Left lung (tissue), 10 donors: ENCODE data around the gene OLFML3. TPM values are rescaled to one million over a fixed set of nuclear protein-coding genes. Genes with fewer than 3 reads are reported as not detected.
"Not testable (repeated sequence)": the region's sequence is repeated elsewhere in the genome, so short reads cannot be mapped to it uniquely, and the experiment has no call there.

ENCODE experiments used
- ATAC-seq: fragments of 200-7000 bp; cut with Tn5 transposase; one replicate; pipeline ENCODE4 v1.9.1; 2020; ENCODE audit warnings: moderate library complexity
- DNase-seq, 4 donors: peaks; one replicate each; pipeline ENCODE4 v3.0.0-alpha.2; 2013 to 2020
- H3K27ac ChIP-seq, 2 donors: fragments of 200-600 bp; sonication (generic) in 1 of 2; one replicate each; pipeline versions ENCODE4 v1.5.0 to v1.8.0; 2020 to 2021
- H3K27me3 ChIP-seq, 2 donors: fragments of 200-600 bp; sonication (generic) in 1 of 2; one replicate each; pipeline versions ENCODE4 v1.5.0 to v1.8.0; 2020 to 2021
- H3K36me3 ChIP-seq, 2 donors: fragments of 200-600 bp; sonication (generic) in 1 of 2; one replicate each; pipeline versions ENCODE4 v1.5.0 to v1.8.0; 2020 to 2021
- H3K4me1 ChIP-seq, 2 donors: fragments of 200-600 bp; one replicate each; pipeline ENCODE4 v1.8.0; 2021
- H3K4me3 ChIP-seq, 2 donors: fragments of 200-600 bp; sonication (generic) in 1 of 2; one replicate each; pipeline versions ENCODE4 v1.5.0 to v1.8.0; 2020 to 2021; ENCODE audit warnings: mild to moderate bottlenecking in 1 of 2
- H3K9me3 ChIP-seq, 2 donors: fragments of 200-600 bp; sonication (generic) in 1 of 2; one replicate each; pipeline versions ENCODE4 v1.5.0 to v1.8.0; 2020 to 2021
- intact Hi-C, 2 donors: fragments of 100-400 bp; cut with DNase I; formaldehyde crosslinking; loops; one replicate each; pipeline versions ENCODE4 v1.11.2 to v1.14.2; 2022
- polyA plus RNA-seq, 6 donors: library from polyadenylated mRNA; unstranded; fragments of 120-200 nt; gene quantifications; one replicate each; pipeline ENCODE4 v1.2.1, GENCODE V29; 2013; ENCODE audit not compliant: insufficient read length in 6 of 6
- total RNA-seq, 2 donors: library from RNA; stranded (reverse); fragmentation: NEBNext Ultra II Directional; extraction: Animal tissue kit (Norgen Biotek cat#: 25700); gene quantifications; one replicate each; pipeline ENCODE4 v1.2.1, GENCODE V29; 2021
- TF ChIP-seq, protein P1 (sequence below), 2 donors: fragments of 200-600 bp; sonication (generic) in 1 of 2; IDR thresholded peaks; one replicate each; pipeline versions ENCODE4 v1.5.0 to v1.8.0; 2021; ENCODE audit warnings: antibody characterized with exemption in 2 of 2
- donor health status: DM: no; HTN: yes; CAD: no.
- donor health status: DM: no; HTN: no; CAD: no.

OLFML3 gene
- total and polyA plus RNA-seq, 8 donors, result 53.8 to 291 (median 259) TPM

DNA sequence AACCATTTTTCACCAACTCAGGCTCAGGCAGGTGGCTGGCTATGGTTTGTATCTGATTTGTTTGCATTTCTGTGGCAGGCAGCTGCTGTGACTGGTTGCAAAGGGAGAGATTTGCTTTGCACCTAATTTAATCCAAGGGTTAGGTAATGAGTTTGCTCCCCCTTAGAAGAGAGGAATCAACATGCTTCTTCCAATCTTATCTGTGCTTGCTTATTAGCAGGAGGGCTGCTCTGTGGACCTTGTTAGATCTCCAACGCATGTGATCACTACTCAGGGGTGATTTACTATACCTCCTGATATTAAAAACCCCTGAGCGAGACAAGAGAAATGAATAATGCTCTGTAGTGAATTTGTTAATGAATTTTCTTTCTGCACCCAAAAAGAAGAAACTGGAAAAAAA is 20.5 kb downstream of the OLFML3 start:
- no peak overlapping the region for H3K27ac ChIP-seq
- ATAC-seq, result no peak
- no peaks in the 10 kb centered on the region for H3K4me1 ChIP-seq
- intact Hi-C loops, result no loop called here
- H3K9me3 ChIP-seq, result peaks cover 6 to 16% of the 10 kb centered on the region in 2 donors
- no peak for DNase-seq
- H3K27me3 ChIP-seq, result no peaks in the 10 kb centered on the region
- TF ChIP-seq, protein P1, sequence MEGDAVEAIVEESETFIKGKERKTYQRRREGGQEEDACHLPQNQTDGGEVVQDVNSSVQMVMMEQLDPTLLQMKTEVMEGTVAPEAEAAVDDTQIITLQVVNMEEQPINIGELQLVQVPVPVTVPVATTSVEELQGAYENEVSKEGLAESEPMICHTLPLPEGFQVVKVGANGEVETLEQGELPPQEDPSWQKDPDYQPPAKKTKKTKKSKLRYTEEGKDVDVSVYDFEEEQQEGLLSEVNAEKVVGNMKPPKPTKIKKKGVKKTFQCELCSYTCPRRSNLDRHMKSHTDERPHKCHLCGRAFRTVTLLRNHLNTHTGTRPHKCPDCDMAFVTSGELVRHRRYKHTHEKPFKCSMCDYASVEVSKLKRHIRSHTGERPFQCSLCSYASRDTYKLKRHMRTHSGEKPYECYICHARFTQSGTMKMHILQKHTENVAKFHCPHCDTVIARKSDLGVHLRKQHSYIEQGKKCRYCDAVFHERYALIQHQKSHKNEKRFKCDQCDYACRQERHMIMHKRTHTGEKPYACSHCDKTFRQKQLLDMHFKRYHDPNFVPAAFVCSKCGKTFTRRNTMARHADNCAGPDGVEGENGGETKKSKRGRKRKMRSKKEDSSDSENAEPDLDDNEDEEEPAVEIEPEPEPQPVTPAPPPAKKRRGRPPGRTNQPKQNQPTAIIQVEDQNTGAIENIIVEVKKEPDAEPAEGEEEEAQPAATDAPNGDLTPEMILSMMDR (IDR thresholded peaks at IDR 0.05), result no peak
- no peaks in the 10 kb centered on the region for H3K36me3 ChIP-seq
- no peak overlapping the region for H3K4me3 ChIP-seq

DNA sequence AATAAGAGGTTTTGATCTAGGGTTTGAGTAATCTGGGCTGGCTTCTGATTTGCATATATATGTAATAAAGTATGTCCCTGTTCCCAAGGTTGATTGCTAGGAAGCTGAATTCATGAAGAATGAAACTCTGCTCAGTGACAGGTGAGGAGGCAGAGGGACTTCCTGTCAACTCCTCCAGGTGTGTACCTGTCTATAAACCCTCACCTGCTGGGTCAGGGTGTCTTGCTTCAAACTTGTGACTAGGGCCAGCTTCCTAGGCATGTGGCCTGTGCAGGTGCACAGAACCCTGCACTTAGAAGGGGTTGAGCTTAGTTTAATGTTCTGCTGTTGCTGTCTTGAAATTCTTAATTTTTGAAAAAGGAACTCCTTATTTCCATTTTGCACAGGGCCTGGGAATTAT is 21.1 kb downstream of the OLFML3 start:
- H3K27ac ChIP-seq, result no peak overlapping the region
- DNase-seq (no peak), ATAC-seq (no peak)
- intact Hi-C loops, result no loop called here
- H3K27me3 ChIP-seq, result no peaks in the 10 kb centered on the region
- peaks cover 0 to 9% of the 10 kb centered on the region in 2 donors for H3K9me3 ChIP-seq
- no peaks in the 10 kb centered on the region for H3K36me3 ChIP-seq
- no peak overlapping the region for H3K4me3 ChIP-seq
- TF ChIP-seq, protein P1 (IDR thresholded peaks at IDR 0.05), result no peak
- no peaks in the 10 kb centered on the region for H3K4me1 ChIP-seq

DNA sequence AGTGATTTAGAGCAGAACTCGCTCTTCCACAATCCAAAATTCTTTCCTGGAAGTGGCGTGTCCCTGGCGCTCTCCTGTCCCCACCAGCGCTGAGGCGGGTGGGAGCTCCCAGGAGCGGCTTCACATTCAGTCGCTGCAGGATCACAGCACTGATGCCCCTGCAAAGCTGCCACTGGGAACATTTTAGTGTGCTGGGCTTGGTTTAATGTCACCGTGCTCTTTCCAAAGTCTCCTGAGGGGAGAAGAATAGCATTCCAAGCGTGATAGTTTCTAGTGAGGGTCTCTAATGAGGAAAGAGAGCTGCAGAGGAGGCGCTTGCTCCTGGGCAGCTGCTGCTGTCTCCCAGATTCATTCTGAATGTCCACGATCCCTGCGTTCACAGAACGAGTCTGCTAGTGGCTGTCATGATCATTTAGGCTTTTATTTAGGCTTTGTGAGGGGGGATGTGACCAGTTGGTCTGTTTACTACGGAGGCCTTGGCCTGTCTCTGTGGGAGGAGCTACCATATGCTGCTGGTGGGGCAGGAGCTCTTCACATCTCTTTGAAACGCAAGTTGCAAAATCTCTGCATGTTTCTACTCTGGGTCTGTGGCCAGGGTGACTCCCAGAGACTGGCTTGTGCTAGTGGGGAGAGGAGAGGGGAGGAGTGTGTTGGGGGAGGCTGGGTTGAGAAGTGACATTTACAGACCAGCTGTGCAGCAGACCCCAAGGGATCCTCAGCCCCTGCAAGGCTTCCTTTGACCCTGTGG is 23.4 kb downstream of the OLFML3 start:
- Histone ChIP-seq H3K36me3 (no peaks in the 10 kb centered on the region), H3K9me3 (peaks cover 0 to 2% of the 10 kb centered on the region in 2 donors), H3K4me3 (no peak overlapping the region), H3K27ac (no peak overlapping the region), H3K4me1 (no peaks in the 10 kb centered on the region), H3K27me3 (no peaks in the 10 kb centered on the region)
- TF ChIP-seq, protein P1 (IDR thresholded peaks at IDR 0.05), result no peak
- intact Hi-C loops, result no loop called here
- DNase-seq (peak in 1 of 4 donors; percentile 80), ATAC-seq (peak; percentile 53)

DNA sequence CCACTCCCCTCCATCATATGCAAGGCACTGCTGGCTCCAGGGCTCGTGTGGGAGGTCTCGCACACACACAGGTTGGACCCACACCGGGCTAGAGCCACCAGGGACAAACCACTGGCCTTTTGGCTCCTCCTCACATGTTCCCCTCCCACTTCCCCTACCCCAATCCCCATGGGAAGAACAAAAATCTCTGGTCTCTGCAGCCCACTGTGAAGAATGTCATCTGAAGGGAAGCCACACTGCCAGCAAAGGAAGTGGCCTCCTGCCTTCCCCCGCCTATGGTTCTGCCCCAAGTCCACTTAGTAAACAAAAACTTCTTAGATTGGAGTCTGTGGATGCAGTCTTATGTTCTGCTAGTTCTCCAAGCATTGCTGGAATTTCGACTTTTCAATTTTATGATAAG is 24.2 kb downstream of the OLFML3 start:
- ATAC-seq, result no peak
- no peak for DNase-seq
- TF ChIP-seq, protein P1 (IDR thresholded peaks at IDR 0.05), result no peak
- H3K4me1 ChIP-seq, result no peaks in the 10 kb centered on the region
- no peak overlapping the region for H3K4me3 ChIP-seq
- H3K27me3 ChIP-seq, result no peaks in the 10 kb centered on the region
- intact Hi-C loops, result no loop called here
- no peaks in the 10 kb centered on the region for H3K36me3 ChIP-seq
- peaks cover 0 to 2% of the 10 kb centered on the region in 2 donors for H3K9me3 ChIP-seq
- H3K27ac ChIP-seq, result no peak overlapping the region

DNA sequence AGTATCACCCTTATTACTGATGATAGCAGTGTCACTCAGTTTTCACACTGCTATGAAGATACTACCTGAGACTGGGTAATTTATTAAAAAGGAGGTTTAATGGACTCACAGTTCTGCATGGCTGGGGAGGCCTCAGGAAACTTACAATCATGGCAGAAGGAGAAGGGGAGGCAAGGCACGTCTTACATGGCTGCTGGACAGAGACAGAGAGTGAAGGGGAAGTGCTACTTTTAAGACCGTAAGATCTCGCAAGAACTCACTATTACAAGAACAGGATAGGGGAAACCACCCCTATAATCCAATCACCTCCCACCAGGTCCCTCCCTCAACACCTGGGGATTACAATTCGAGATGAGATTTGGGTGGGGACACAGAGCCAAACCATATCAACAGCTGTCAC is 27.6 kb downstream of the OLFML3 start:
- intact Hi-C loops, H3K27ac ChIP-seq: not testable (repeated sequence)

More for the DNA sequence above, 27.6 kb downstream of the OLFML3 start:
- H3K4me1 ChIP-seq, H3K27me3 ChIP-seq, ATAC-seq, H3K36me3 ChIP-seq, DNase-seq, H3K4me3 ChIP-seq, H3K9me3 ChIP-seq: not testable (repeated sequence)
